Breast epithelium (tissue), 4 donors: Measurements from ENCODE around the gene OBI1. TPM values are rescaled to one million over a fixed set of nuclear protein-coding genes. Genes with fewer than 3 reads are reported as not detected.
A peak's percentile ranks its signal among the peaks of the same experiment; 100 is the strongest.

Experiments used
- DNase-seq, 2 donors: peaks; one replicate each; pipeline ENCODE4 v3.0.0-alpha.2; 2019; ENCODE audit warnings: low spot score in 2 of 2
- H3K27ac ChIP-seq, 2 donors: fragments of 200-600 bp; sonication (generic) in 1 of 2; one replicate each; pipeline ENCODE4 v1.5.1; 2016 to 2019; ENCODE audit warnings: mild to moderate bottlenecking in 1 of 2
- H3K27me3 ChIP-seq, 2 donors: fragments of 200-600 bp; sonication (generic) in 1 of 2; one replicate each; pipeline versions ENCODE4 v1.5.1 to v1.6.0; 2017 to 2019; ENCODE audit warnings: control low read depth in 1 of 2, mild to moderate bottlenecking in 1 of 2
- H3K36me3 ChIP-seq: fragments of 200-600 bp; one replicate; pipeline ENCODE4 v1.5.1; 2019
- H3K4me1 ChIP-seq, 2 donors: fragments of 200-600 bp; sonication (generic); one replicate each; pipeline ENCODE4 v1.5.1; 2016 to 2019; ENCODE audit warnings: control low read depth in 1 of 2
- H3K4me3 ChIP-seq, 3 donors: fragments of 200-600 bp; sonication (generic); 1 replicate in 2 of 3; 2 replicates in 1 of 3; pipeline ENCODE4 v1.5.1; 2016 to 2019; ENCODE audit warnings: mild to moderate bottlenecking in 3 of 3, moderate library complexity in 2 of 3
- H3K9me3 ChIP-seq, 2 donors: fragments of 200-600 bp; sonication (generic) in 1 of 2; one replicate each; pipeline ENCODE4 v1.5.1; 2016 to 2019; ENCODE audit warnings: control low read depth in 1 of 2
- CTCF ChIP-seq, 3 donors: fragments of 450-650 bp; IDR thresholded peaks; one replicate each; pipeline ENCODE4 v1.5.1; 2016 to 2017; ENCODE audit warnings: antibody characterized with exemption in 3 of 3, mild to moderate bottlenecking in 3 of 3, moderate library complexity in 3 of 3
- POLR2A ChIP-seq: fragments of 450-650 bp; IDR thresholded peaks from one replicate; pipeline ENCODE4 v1.6.1; 2016; ENCODE audit warnings: antibody characterized with exemption, mild to moderate bottlenecking, moderate library complexity
- POLR2AphosphoS5 ChIP-seq, 3 donors: sonication (generic); formaldehyde crosslinking; IDR thresholded peaks; one replicate each; pipeline ENCODE4 v1.6.1; 2017; ENCODE audit warnings: antibody characterized with exemption in 3 of 3
- intact Hi-C: fragments of 100-400 bp; cut with DNase I; formaldehyde crosslinking; loops from one replicate; pipeline ENCODE4 v1.15.1; 2023; ENCODE audit warnings: low total_unique reads
- total RNA-seq, 3 donors: library from RNA; depleted of rRNA; stranded (reverse); fragments of >200 nt; gene quantifications; one replicate each; pipeline ENCODE4 v1.1.0, GENCODE V29; 2016

The OBI1 gene
- total RNA-seq, 3 donors from 2014 or later: 10.1 to 14.0 (median 13.4) TPM

- H3K27ac ChIP-seq: no peak overlapping the region
- H3K36me3 ChIP-seq: no peaks in the 10 kb centered on the region
- no peaks in the 10 kb centered on the region for H3K4me1 ChIP-seq
- peaks cover 0 to 6% of the 10 kb centered on the region in 2 donors for H3K27me3 ChIP-seq
- no peak for DNase-seq
- H3K9me3 ChIP-seq: no peaks in the 10 kb centered on the region
- TF ChIP-seq CTCF (IDR thresholded peaks at IDR 0.05): no peak
- TF ChIP-seq POLR2A: no peak
- no peak for TF ChIP-seq POLR2AphosphoS5 (IDR thresholded peaks at IDR 0.05)
- intact Hi-C loops: loop anchor here (5.0 kb wide), 1 partner anchor 1023 kb away; no protein-coding TSS in a partner anchor
- H3K4me3 ChIP-seq: no peak overlapping the region
Observed at GRCh38 chr13:78675112-78675511, 16.2 kb upstream of the OBI1 start.

- Histone ChIP-seq H3K36me3 (no peaks in the 10 kb centered on the region), H3K27me3 (peaks cover 0 to 6% of the 10 kb centered on the region in 2 donors), H3K27ac (no peak overlapping the region), H3K9me3 (no peaks in the 10 kb centered on the region), H3K4me3 (no peak overlapping the region), H3K4me1 (no peaks in the 10 kb centered on the region)
- DNase-seq: no peak
- intact Hi-C loops: loop anchor here (5.0 kb wide), 1 partner anchor 1022 kb away; no protein-coding TSS in a partner anchor
- no peak for TF ChIP-seq CTCF (IDR thresholded peaks at IDR 0.05)
- no peak for TF ChIP-seq POLR2AphosphoS5 (IDR thresholded peaks at IDR 0.05)
- TF ChIP-seq POLR2A: no peak
Observed at GRCh38 chr13:78674638-78675037, 15.7 kb upstream of the OBI1 start.

GRCh38 chr13:78662467-78662866, 3.5 kb upstream of the OBI1 start:
- intact Hi-C loops: no loop called here
- TF ChIP-seq POLR2AphosphoS5 (IDR thresholded peaks at IDR 0.05) (no peak), POLR2A (no peak), CTCF (IDR thresholded peaks at IDR 0.05) (no peak)

GRCh38 chr13:78660495-78660857, 1.5 kb upstream of the OBI1 start:
- intact Hi-C loops: no loop called here
- TF ChIP-seq CTCF (IDR thresholded peaks at IDR 0.05) (no peak), POLR2AphosphoS5 (IDR thresholded peaks at IDR 0.05) (no peak), POLR2A (no peak)
- no peak overlapping the region for H3K27ac ChIP-seq

More at GRCh38 chr13:78662467-78662866, 3.5 kb upstream of the OBI1 start:
- Histone ChIP-seq H3K9me3 (no peaks in the 10 kb centered on the region), H3K4me1 (peaks cover 0 to 8% of the 10 kb centered on the region in 2 donors), H3K27me3 (no peaks in the 10 kb centered on the region), H3K27ac (no peak overlapping the region), H3K4me3 (no peak overlapping the region), H3K36me3 (no peaks in the 10 kb centered on the region)
- DNase-seq: no peak

GRCh38 chr13:78659732-78660494, 958 bp upstream of the OBI1 start:
- Histone ChIP-seq H3K9me3 (no peaks in the 10 kb centered on the region), H3K4me3 (peak overlapping the region; percentile 64 to 90 (median 85)), H3K36me3 (no peaks in the 10 kb centered on the region), H3K27ac (peak overlapping the region in 1 of 2 donors; percentile 29), H3K4me1 (peaks cover 0 to 9% of the 10 kb centered on the region in 2 donors), H3K27me3 (no peaks in the 10 kb centered on the region)
- no peak for DNase-seq
- TF ChIP-seq CTCF (IDR thresholded peaks at IDR 0.05): no peak
- no peak for TF ChIP-seq POLR2A
- no peak for TF ChIP-seq POLR2AphosphoS5 (IDR thresholded peaks at IDR 0.05)
- intact Hi-C loops: no loop called here

More at GRCh38 chr13:78660495-78660857, 1.5 kb upstream of the OBI1 start:
- Histone ChIP-seq H3K4me1 (peaks cover 0 to 9% of the 10 kb centered on the region in 2 donors), H3K36me3 (no peaks in the 10 kb centered on the region), H3K27me3 (no peaks in the 10 kb centered on the region), H3K4me3 (peak overlapping the region; percentile 64 to 90 (median 85)), H3K9me3 (no peaks in the 10 kb centered on the region)
- DNase-seq: no peak
